HEK293 (cell line): ENCODE data around the gene EXTL1.

Experiments used
- CTCF ChIP-seq: fragments of 450-650 bp; formaldehyde crosslinking; IDR thresholded peaks from 2 replicates; pipeline ENCODE4 v1.5.1; 2016; ENCODE audit warnings: missing biosample characterization, missing genetic modification characterization
- TCF7L2 ChIP-seq: IDR thresholded peaks from 2 replicates; pipeline ENCODE4 v1.6.1; 2011; ENCODE audit warnings: low read depth, mild to moderate bottlenecking, inconsistent platforms, low read length, moderate library complexity, borderline replicate concordance
- ZNF274 ChIP-seq, 2 experiments: fragments of 200-500 bp in 1 of 2; fragments of 450-650 bp in 1 of 2; sonication (Bioruptor generic) in 1 of 2; formaldehyde crosslinking in 1 of 2; IDR thresholded peaks; 2 replicates each; pipeline versions ENCODE4 v1.5.1 to v1.6.1; 2014 to 2016; ENCODE audit warnings: borderline replicate concordance in 1 of 2, inconsistent platforms in 1 of 2, low read length in 1 of 2, missing biosample characterization in 1 of 2, missing genetic modification characterization in 1 of 2
- ZNF561 ChIP-seq: fragments of 450-650 bp; IDR thresholded peaks from 2 replicates; pipeline ENCODE4 v1.5.1; 2018; ENCODE audit warnings: missing biosample characterization, missing genetic modification characterization, borderline replicate concordance
- ZNF621 ChIP-seq: fragments of 450-650 bp; formaldehyde crosslinking; IDR thresholded peaks from 2 replicates; pipeline ENCODE4 v1.5.1; 2017; ENCODE audit warnings: missing biosample characterization, missing genetic modification characterization
- TF ChIP-seq, protein P1 (sequence below): fragments of 450-650 bp; formaldehyde crosslinking; IDR thresholded peaks from 2 replicates; pipeline ENCODE4 v1.5.1; 2016; ENCODE audit warnings: missing biosample characterization, missing genetic modification characterization
- TF ChIP-seq, protein P2 (sequence below): fragments of 450-650 bp; formaldehyde crosslinking; IDR thresholded peaks from 2 replicates; pipeline ENCODE4 v1.5.1; 2016; ENCODE audit warnings: missing biosample characterization, missing genetic modification characterization

DNA sequence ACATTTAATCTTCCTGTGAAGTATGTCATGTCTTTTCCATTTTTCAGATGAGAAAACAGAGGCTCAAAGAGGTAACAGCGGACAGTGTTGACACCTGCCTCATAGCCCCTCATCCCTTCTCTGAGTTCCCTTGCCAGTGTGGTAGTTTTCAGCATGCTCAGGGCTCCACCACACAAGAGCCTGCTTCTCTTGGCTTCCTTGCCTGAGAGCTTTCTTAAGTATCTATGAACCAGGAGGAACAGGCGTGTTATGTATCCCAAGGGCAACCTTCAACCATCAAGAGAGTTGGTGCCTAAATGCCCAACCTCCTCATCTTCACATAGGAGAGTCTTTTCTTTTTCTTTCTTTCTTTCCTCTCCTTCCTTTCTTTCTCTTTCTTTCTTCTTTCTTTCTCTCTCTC, 17.8 kb upstream of the EXTL1 start:
- no peak for TF ChIP-seq CTCF (tag by site-specific recombination)
- TF ChIP-seq, protein P1, sequence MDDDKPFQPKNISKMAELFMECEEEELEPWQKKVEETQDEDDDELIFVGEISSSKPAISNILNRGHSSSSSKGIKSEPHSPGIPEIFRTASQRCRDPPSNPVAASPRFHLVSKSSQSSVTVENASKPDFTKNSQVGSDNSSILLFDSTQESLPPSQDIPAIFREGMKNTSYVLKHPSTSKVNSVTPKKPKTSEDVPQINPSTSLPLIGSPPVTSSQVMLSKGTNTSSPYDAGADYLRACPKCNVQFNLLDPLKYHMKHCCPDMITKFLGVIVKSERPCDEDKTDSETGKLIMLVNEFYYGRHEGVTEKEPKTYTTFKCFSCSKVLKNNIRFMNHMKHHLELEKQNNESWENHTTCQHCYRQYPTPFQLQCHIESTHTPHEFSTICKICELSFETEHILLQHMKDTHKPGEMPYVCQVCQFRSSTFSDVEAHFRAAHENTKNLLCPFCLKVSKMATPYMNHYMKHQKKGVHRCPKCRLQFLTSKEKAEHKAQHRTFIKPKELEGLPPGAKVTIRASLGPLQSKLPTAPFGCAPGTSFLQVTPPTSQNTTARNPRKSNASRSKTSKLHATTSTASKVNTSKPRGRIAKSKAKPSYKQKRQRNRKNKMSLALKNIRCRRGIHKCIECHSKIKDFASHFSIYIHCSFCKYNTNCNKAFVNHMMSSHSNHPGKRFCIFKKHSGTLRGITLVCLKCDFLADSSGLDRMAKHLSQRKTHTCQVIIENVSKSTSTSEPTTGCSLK (tag by site-specific recombination), result no peak
- TF ChIP-seq, protein P2, sequence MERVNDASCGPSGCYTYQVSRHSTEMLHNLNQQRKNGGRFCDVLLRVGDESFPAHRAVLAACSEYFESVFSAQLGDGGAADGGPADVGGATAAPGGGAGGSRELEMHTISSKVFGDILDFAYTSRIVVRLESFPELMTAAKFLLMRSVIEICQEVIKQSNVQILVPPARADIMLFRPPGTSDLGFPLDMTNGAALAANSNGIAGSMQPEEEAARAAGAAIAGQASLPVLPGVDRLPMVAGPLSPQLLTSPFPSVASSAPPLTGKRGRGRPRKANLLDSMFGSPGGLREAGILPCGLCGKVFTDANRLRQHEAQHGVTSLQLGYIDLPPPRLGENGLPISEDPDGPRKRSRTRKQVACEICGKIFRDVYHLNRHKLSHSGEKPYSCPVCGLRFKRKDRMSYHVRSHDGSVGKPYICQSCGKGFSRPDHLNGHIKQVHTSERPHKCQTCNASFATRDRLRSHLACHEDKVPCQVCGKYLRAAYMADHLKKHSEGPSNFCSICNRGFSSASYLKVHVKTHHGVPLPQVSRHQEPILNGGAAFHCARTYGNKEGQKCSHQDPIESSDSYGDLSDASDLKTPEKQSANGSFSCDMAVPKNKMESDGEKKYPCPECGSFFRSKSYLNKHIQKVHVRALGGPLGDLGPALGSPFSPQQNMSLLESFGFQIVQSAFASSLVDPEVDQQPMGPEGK, result no peak
- no peak for TF ChIP-seq ZNF621 (tag by site-specific recombination)
- TF ChIP-seq ZNF274 (IDR thresholded peaks at IDR 0.05; ENCODE audit: low read length), result no peak
- TF ChIP-seq ZNF274 (tag by site-specific recombination; IDR thresholded peaks at IDR 0.05; ENCODE audit: borderline replicate concordance), result no peak
- TF ChIP-seq TCF7L2, result no peak
- TF ChIP-seq ZNF561 (tag by site-specific recombination), result no peak
